Vagina (tissue), 2 donors: Measurements from ENCODE around the gene DHX35.

Experiments
- CTCF ChIP-seq, 3 experiments: fragments of 450-650 bp in 2 of 3; fragments of 200-600 bp in 1 of 3; sonication (generic) in 1 of 3; IDR thresholded peaks; one replicate each; pipeline ENCODE4 v1.5.1; 2017 to 2019; ENCODE audit warnings: antibody characterized with exemption in 3 of 3, mild to moderate bottlenecking in 2 of 3, moderate library complexity in 2 of 3
- POLR2A ChIP-seq, 2 donors: fragments of 450-650 bp; IDR thresholded peaks; one replicate each; pipeline ENCODE4 v1.6.1; 2017; ENCODE audit warnings: antibody characterized with exemption in 2 of 2, mild to moderate bottlenecking in 2 of 2, moderate library complexity in 2 of 2
- POLR2AphosphoS5 ChIP-seq, 2 donors: sonication (generic); formaldehyde crosslinking; IDR thresholded peaks; one replicate each; pipeline ENCODE4 v1.9.0; 2017; ENCODE audit warnings: antibody characterized with exemption in 2 of 2, mild to moderate bottlenecking in 2 of 2, low read depth in 1 of 2; ENCODE audit not compliant: insufficient read depth in 1 of 2

- TF ChIP-seq CTCF (IDR thresholded peaks at IDR 0.05): no peak
- TF ChIP-seq POLR2AphosphoS5 (IDR thresholded peaks at IDR 0.05; ENCODE audit: insufficient read depth in 1 of 2, low read depth in 1 of 2): no peak
- TF ChIP-seq POLR2A (IDR thresholded peaks at IDR 0.05): no peak
These were observed 8.4 kb upstream of the DHX35 start for GRCh38 chr20:38953630-38954340.
